H9 (cell line): ENCODE measurements around the gene FOSL2. TPM values are rescaled to one million over a fixed set of nuclear protein-coding genes. Genes with fewer than 3 reads are reported as not detected.

Experiments used
- DNase-seq: peaks from one replicate; pipeline ENCODE4 v3.0.0-alpha.2; 2017
- H2AFZ ChIP-seq: one replicate; pipeline ENCODE4 v1.6.1; 2013; ENCODE audit warnings: mild to moderate bottlenecking, low read length, control low read depth, moderate library complexity
- H2AK5ac ChIP-seq: 2 replicates; pipeline ENCODE4 v1.6.1; 2013; ENCODE audit warnings: low read length, control low read depth, mixed read lengths; ENCODE audit not compliant: insufficient read length
- H2BK120ac ChIP-seq: one replicate; pipeline ENCODE4 v1.6.1; 2013; ENCODE audit warnings: low read depth, mild to moderate bottlenecking, low read length, control low read depth, inconsistent platforms; ENCODE audit not compliant: poor library complexity, severe bottlenecking
- H2BK12ac ChIP-seq: 2 replicates; pipeline ENCODE4 v1.6.1; 2013; ENCODE audit warnings: low read length, control low read depth, mixed read lengths, low read depth; ENCODE audit not compliant: insufficient read length
- H2BK15ac ChIP-seq: 2 replicates; pipeline ENCODE4 v1.6.1; 2013; ENCODE audit warnings: low read depth, low read length, control low read depth
- H2BK20ac ChIP-seq: one replicate; pipeline ENCODE4 v1.6.1; 2013; ENCODE audit warnings: low read depth, mild to moderate bottlenecking, low read length, control low read depth, inconsistent platforms; ENCODE audit not compliant: poor library complexity, severe bottlenecking
- H2BK5ac ChIP-seq: 2 replicates; pipeline ENCODE4 v1.6.1; 2013; ENCODE audit warnings: low read length, control low read depth, mixed read lengths; ENCODE audit not compliant: insufficient read length
- H3K14ac ChIP-seq: 2 replicates; pipeline ENCODE4 v1.6.1; 2013; ENCODE audit warnings: low read length, control low read depth; ENCODE audit not compliant: insufficient read depth
- H3K18ac ChIP-seq: 2 replicates; pipeline ENCODE4 v1.6.1; 2013; ENCODE audit warnings: low read depth, mild to moderate bottlenecking, mixed read lengths, low read length, control low read depth; ENCODE audit not compliant: insufficient read length
- H3K23ac ChIP-seq: 2 replicates; pipeline ENCODE4 v1.6.1; 2013; ENCODE audit warnings: low read length, control low read depth, mixed read lengths, low read depth; ENCODE audit not compliant: insufficient read length
- H3K23me2 ChIP-seq: 2 replicates; pipeline ENCODE4 v1.6.1; 2013; ENCODE audit warnings: low read depth, mild to moderate bottlenecking, mixed read lengths, low read length, control low read depth; ENCODE audit not compliant: insufficient read length, poor library complexity, severe bottlenecking
- H3K27ac ChIP-seq: 2 replicates; pipeline ENCODE4 v1.5.1; 2013; ENCODE audit warnings: low read length, control low read depth, mixed read lengths, low read depth; ENCODE audit not compliant: insufficient read length
- H3K27me3 ChIP-seq: 2 replicates; pipeline ENCODE4 v1.6.1; 2013; ENCODE audit warnings: low read length, control low read depth, inconsistent platforms; ENCODE audit not compliant: insufficient read depth
- H3K4ac ChIP-seq: 2 replicates; pipeline ENCODE4 v1.6.1; 2013; ENCODE audit warnings: low read depth, mild to moderate bottlenecking, control low read depth, inconsistent platforms, low read length, moderate library complexity
- H3K4me1 ChIP-seq: 2 replicates; pipeline ENCODE4 v1.6.1; 2013; ENCODE audit warnings: low read length, control low read depth, inconsistent platforms; ENCODE audit not compliant: insufficient read depth
- H3K4me2 ChIP-seq: 2 replicates; pipeline ENCODE4 v1.6.1; 2013; ENCODE audit warnings: low read length, control low read depth, mixed read lengths; ENCODE audit not compliant: insufficient read length, insufficient read depth
- H3K56ac ChIP-seq: 2 replicates; pipeline ENCODE4 v1.6.1; 2013; ENCODE audit warnings: low read depth, mild to moderate bottlenecking, mixed read lengths, low read length, control low read depth; ENCODE audit not compliant: insufficient read length
- H3K79me1 ChIP-seq: 2 replicates; pipeline ENCODE4 v1.6.1; 2013; ENCODE audit warnings: low read depth, mild to moderate bottlenecking, moderate library complexity, low read length, control low read depth, inconsistent platforms; ENCODE audit not compliant: insufficient read depth, poor library complexity, severe bottlenecking
- H3K79me2 ChIP-seq: 2 replicates; pipeline ENCODE4 v1.6.1; 2013; ENCODE audit warnings: low read length, control low read depth, inconsistent platforms; ENCODE audit not compliant: insufficient read depth
- H3K9ac ChIP-seq: 2 replicates; pipeline ENCODE4 v1.6.1; 2013; ENCODE audit warnings: low read length, control low read depth, mixed read lengths; ENCODE audit not compliant: insufficient read length; ENCODE audit errors: extremely low read depth
- H3K9me3 ChIP-seq: one replicate; pipeline ENCODE4 v1.6.1; 2013; ENCODE audit warnings: low read depth, low read length, inconsistent platforms; ENCODE audit not compliant: control insufficient read depth
- H3T11ph ChIP-seq: one replicate; pipeline ENCODE4 v1.6.1; 2013; ENCODE audit warnings: mild to moderate bottlenecking, low read length, control low read depth, inconsistent platforms
- H4K20me1 ChIP-seq: one replicate; pipeline ENCODE4 v1.6.1; 2013; ENCODE audit not compliant: control insufficient read depth, insufficient read length, insufficient read depth
- H4K5ac ChIP-seq: 2 replicates; pipeline ENCODE4 v1.6.1; 2013; ENCODE audit warnings: low read depth, mild to moderate bottlenecking, mixed read lengths, low read length, control low read depth; ENCODE audit not compliant: insufficient read length
- H4K8ac ChIP-seq: replicated peaks from 2 replicates; pipeline ENCODE4 v1.6.1; 2013; ENCODE audit warnings: low read length, control low read depth, mixed read lengths, low read depth; ENCODE audit not compliant: insufficient read length
- H4K91ac ChIP-seq: 2 replicates; pipeline ENCODE4 v1.6.1; 2013; ENCODE audit warnings: low read depth, mild to moderate bottlenecking, moderate library complexity, mixed read lengths, low read length, control low read depth; ENCODE audit not compliant: insufficient read length
- H3K27ac Mint-ChIP-seq, 3 experiments: 2 replicates in 2 of 3; 3 replicates in 1 of 3; pipeline ENCODE4 v1.8.0; 2020 to 2021; ENCODE audit warnings: mixed read lengths in 3 of 3, mild to moderate bottlenecking in 1 of 3, moderate library complexity in 1 of 3
- H3K27me3 Mint-ChIP-seq: 2 replicates; pipeline ENCODE4 v1.8.0; 2021; ENCODE audit warnings: low read depth, mild to moderate bottlenecking, moderate library complexity, mixed read lengths
- H3K36me3 Mint-ChIP-seq, 3 experiments: 2 replicates in 2 of 3; 3 replicates in 1 of 3; pipeline ENCODE4 v1.8.0; 2020 to 2021; ENCODE audit warnings: low read depth in 3 of 3, mixed read lengths in 3 of 3; ENCODE audit not compliant: insufficient read depth in 1 of 3
- H3K4me1 Mint-ChIP-seq, 2 experiments: 2 replicates each; pipeline ENCODE4 v1.8.0; 2020; ENCODE audit warnings: mixed read lengths in 2 of 2
- H3K4me3 Mint-ChIP-seq, 2 experiments: 2 replicates in 1 of 2; 3 replicates in 1 of 2; pipeline ENCODE4 v1.8.0; 2020 to 2021; ENCODE audit warnings: mild to moderate bottlenecking in 2 of 2, mixed read lengths in 2 of 2, moderate library complexity in 1 of 2
- H3K9me3 Mint-ChIP-seq, 2 experiments: 2 replicates in 1 of 2; 3 replicates in 1 of 2; pipeline ENCODE4 v1.8.0; 2020; ENCODE audit warnings: mild to moderate bottlenecking in 2 of 2, mixed read lengths in 2 of 2, moderate library complexity in 1 of 2
- CTCF ChIP-seq: fragments of 200-600 bp; sonication (generic); conservative IDR thresholded peaks from 3 replicates; pipeline ENCODE4 v1.8.0; 2021; ENCODE audit warnings: antibody characterized with exemption, mild to moderate bottlenecking
- WGBS: extraction: QIAGEN DNeasy Blood & Tissue Kit; methylation state at CpG from one replicate; pipeline ENCODE4 v1.1.7; 2013; ENCODE audit warnings: missing lambda C conversion rate, low lambda C conversion rate, mixed read lengths; ENCODE audit not compliant: insufficient read length; ENCODE audit errors: extremely low coverage; 5-methylcytosine and 5-hydroxymethylcytosine counted together
- total RNA-seq: library from RNA; stranded (reverse); gene quantifications from 2 replicates; pipeline ENCODE4 v1.2.1, GENCODE V29; 2021

The FOSL2 gene
- total RNA-seq, 1 experiment from 2014 or later = 7.4 TPM

GRCh38 chr2:28345619-28346018 is 47.0 kb upstream of the FOSL2 start:
- peaks cover 16 to 30% of the 10 kb centered on the region in 2 experiments for H3K4me1 Mint-ChIP-seq
- H3K9ac ChIP-seq = no peak overlapping the region

More at GRCh38 chr2:28345619-28346018, 47.0 kb upstream of the FOSL2 start:
- Mint-ChIP-seq H3K27ac (no peak overlapping the region), H3K27me3 (no peaks in the 10 kb centered on the region; the same call in 1 of the 2 replicates), H3K4me3 (no peak overlapping the region), H3K9me3 (no peaks in the 10 kb centered on the region), H3K36me3 (no peaks in the 10 kb centered on the region)
- no peak for DNase-seq
- Histone ChIP-seq H3K9me3 (no peaks in the 10 kb centered on the region), H3K4me2 (no peak overlapping the region), H3K27ac (no peak overlapping the region), H2BK20ac (no peak overlapping the region), H3K23me2 (no peaks in the 10 kb centered on the region), H3K79me2 (no peaks in the 10 kb centered on the region), H4K8ac (no peak overlapping the region), H2BK12ac (no peak overlapping the region), H3K18ac (no peak overlapping the region), H3K27me3 (no peaks in the 10 kb centered on the region), H3K79me1 (no peaks in the 10 kb centered on the region), H3K14ac (no peak overlapping the region), H2AK5ac (no peak overlapping the region), H3K56ac (no peak overlapping the region), H2BK120ac (no peak overlapping the region), H2BK15ac (no peak overlapping the region), H3K23ac (no peak overlapping the region), H2AFZ (no peak overlapping the region), H3K4ac (no peak overlapping the region), H4K91ac (no peak overlapping the region), H2BK5ac (no peak overlapping the region), H4K5ac (no peak overlapping the region), H4K20me1 (no peaks in the 10 kb centered on the region), H3K4me1 (no peaks in the 10 kb centered on the region), H3T11ph (no peak overlapping the region)
- no peak for TF ChIP-seq CTCF
- no CpG with 5 or more reads among the region's 8 CpGs for WGBS
